Liver (tissue), 9 donors: Measurements from ENCODE around the gene C4orf54. TPM values are rescaled to one million over a fixed set of nuclear protein-coding genes. Genes with fewer than 3 reads are reported as not detected.

Experiments
- DNase-seq: peaks from one replicate; pipeline ENCODE4 v3.0.0-alpha.2; 2017; ENCODE audit warnings: low spot score
- H3K27ac ChIP-seq, 2 donors: one replicate each; pipeline ENCODE4 v1.7.0; 2013; ENCODE audit warnings: inconsistent platforms in 2 of 2, low read length in 2 of 2, control low read depth in 1 of 2, low read depth in 1 of 2, mild to moderate bottlenecking in 1 of 2
- H3K27me3 ChIP-seq, 4 donors: one replicate each; pipeline versions ENCODE4 v1.6.1 to v1.7.0; 2013; ENCODE audit warnings: low read length in 3 of 4, inconsistent platforms in 1 of 4, mild to moderate bottlenecking in 1 of 4, moderate library complexity in 1 of 4; ENCODE audit not compliant: control insufficient read depth in 4 of 4, insufficient read depth in 4 of 4
- H3K36me3 ChIP-seq, 4 donors: one replicate each; pipeline versions ENCODE4 v1.6.1 to v1.7.0; 2013; ENCODE audit warnings: low read length in 3 of 4, mild to moderate bottlenecking in 3 of 4, low read depth in 1 of 4, moderate library complexity in 1 of 4; ENCODE audit not compliant: control insufficient read depth in 4 of 4, insufficient read depth in 3 of 4
- H3K4me1 ChIP-seq, 4 donors: one replicate each; pipeline versions ENCODE4 v1.6.1 to v1.7.0; 2013; ENCODE audit warnings: low read length in 3 of 4, mild to moderate bottlenecking in 3 of 4, moderate library complexity in 1 of 4; ENCODE audit not compliant: control insufficient read depth in 4 of 4, insufficient read depth in 4 of 4
- H3K4me3 ChIP-seq, 3 donors: one replicate each; pipeline versions ENCODE4 v1.6.1 to v1.7.0; 2013; ENCODE audit warnings: low read length in 3 of 3, control low read depth in 1 of 3, low read depth in 1 of 3, mild to moderate bottlenecking in 1 of 3
- H3K9ac ChIP-seq, 2 donors: one replicate each; pipeline ENCODE4 v1.7.0; 2013; ENCODE audit warnings: low read length in 2 of 2, mild to moderate bottlenecking in 2 of 2, moderate library complexity in 2 of 2, control low read depth in 1 of 2, low read depth in 1 of 2
- H3K9me3 ChIP-seq, 4 donors: one replicate each; pipeline versions ENCODE4 v1.6.1 to v1.7.0; 2013; ENCODE audit warnings: low read length in 3 of 4; ENCODE audit not compliant: control insufficient read depth in 4 of 4
- ATF3 ChIP-seq: IDR thresholded peaks from 2 replicates; pipeline ENCODE4 v1.6.1; 2016; ENCODE audit warnings: antibody characterized with exemption
- EGR1 ChIP-seq, 2 donors: IDR thresholded peaks; 2 replicates each; pipeline ENCODE4 v1.6.1; 2016 to 2018; ENCODE audit warnings: antibody characterized with exemption in 2 of 2, low read depth in 2 of 2
- FOXA1 ChIP-seq: IDR thresholded peaks from 2 replicates; pipeline ENCODE4 v1.6.1; 2016; ENCODE audit warnings: antibody characterized with exemption
- FOXA2 ChIP-seq: IDR thresholded peaks from 2 replicates; pipeline ENCODE4 v1.6.1; 2016; ENCODE audit warnings: antibody characterized with exemption
- GABPA ChIP-seq, 2 donors: IDR thresholded peaks in 1 of 2; conservative IDR thresholded peaks in 1 of 2; 2 replicates each; pipeline ENCODE4 v1.6.1; 2016; ENCODE audit warnings: antibody characterized with exemption in 2 of 2, mild to moderate bottlenecking in 1 of 2, moderate library complexity in 1 of 2
- HNF4A ChIP-seq, 2 donors: conservative IDR thresholded peaks; 2 replicates each; pipeline ENCODE4 v1.6.1; 2016; ENCODE audit warnings: antibody characterized with exemption in 2 of 2, mild to moderate bottlenecking in 2 of 2
- HNF4G ChIP-seq: IDR thresholded peaks from 2 replicates; pipeline ENCODE4 v1.6.1; 2016; ENCODE audit warnings: antibody characterized with exemption
- NR2F2 ChIP-seq: IDR thresholded peaks from 2 replicates; pipeline ENCODE4 v1.6.1; 2016; ENCODE audit warnings: antibody characterized with exemption
- RAD21 ChIP-seq, 2 donors: IDR thresholded peaks; 2 replicates each; pipeline ENCODE4 v1.6.1; 2016; ENCODE audit warnings: antibody characterized with exemption in 2 of 2, mild to moderate bottlenecking in 2 of 2
- RXRA ChIP-seq, 2 donors: IDR thresholded peaks; 2 replicates each; pipeline ENCODE4 v1.6.1; 2017 to 2018; ENCODE audit warnings: antibody characterized with exemption in 2 of 2, mild to moderate bottlenecking in 1 of 2
- TAF1 ChIP-seq: conservative IDR thresholded peaks from 2 replicates; pipeline ENCODE4 v1.6.1; 2016; ENCODE audit warnings: antibody characterized with exemption, mild to moderate bottlenecking
- WGBS: extraction: QIAGEN DNeasy Blood & Tissue Kit; methylation state at CpG from one replicate; pipeline ENCODE4 v1.1.7; 2013; 5-methylcytosine and 5-hydroxymethylcytosine counted together
- polyA plus RNA-seq, 2 donors: library from polyadenylated mRNA; stranded (reverse) in 1 of 2; unstranded in 1 of 2; fragments of 200-250 nt in 1 of 2; fragments of >200 nt in 1 of 2; fragmentation: Nextera tagmentation in 1 of 2; extraction: Ambion mirVana in 1 of 2; gene quantifications; one replicate each; pipeline versions ENCODE4 v1.2.1 to v1.2.3, GENCODE V29; 2013 to 2015
- total RNA-seq, 2 donors: library from RNA; depleted of rRNA; stranded (reverse); fragments of >200 nt; gene quantifications; one replicate each; pipeline ENCODE4 v1.2.3, GENCODE V29; 2014
- TF ChIP-seq, protein P1 (sequence below): IDR thresholded peaks from 2 replicates; pipeline ENCODE4 v1.6.1; 2016; ENCODE audit warnings: antibody characterized with exemption
- TF ChIP-seq, protein P2 (sequence below): fragments of 150-350 bp; IDR thresholded peaks from 2 replicates; pipeline ENCODE4 v1.5.1; 2017; ENCODE audit warnings: improper control_type of control experiment, low read depth, low read length; ENCODE audit not compliant: missing input control
- donor health status: healthy.
- donor health status: healthy.
- donor health status: healthy.
- donor health status: healthy.
- donor health status: healthy.

The C4orf54 gene
- total and polyA plus RNA-seq, 4 donors, result under 0.01 TPM; not detected in 3

DNA sequence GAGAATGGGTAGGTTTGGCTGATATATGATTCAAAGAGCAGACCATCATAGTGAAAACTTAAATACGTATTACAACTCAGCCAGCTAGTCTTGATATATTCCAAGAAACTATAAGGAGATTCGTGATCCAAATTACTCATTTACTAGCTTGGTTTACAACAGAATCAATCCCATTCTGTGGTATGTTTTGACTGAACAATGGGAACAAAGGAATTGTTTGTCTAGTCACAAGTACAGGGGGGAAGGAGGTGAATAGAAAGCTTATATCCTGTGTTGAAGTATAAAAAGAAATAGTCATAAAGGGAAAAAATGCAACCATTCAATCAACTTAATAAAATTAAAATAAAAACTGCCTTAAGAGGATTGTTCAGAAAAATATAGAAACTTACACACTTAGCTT is 17.0 kb downstream of the C4orf54 start:
- H3K9ac ChIP-seq, result no peak overlapping the region
- H3K4me3 ChIP-seq, result no peak overlapping the region
- no peak for DNase-seq
- H3K36me3 ChIP-seq, result no peaks in the 10 kb centered on the region
- no peaks in the 10 kb centered on the region for H3K9me3 ChIP-seq
- TF ChIP-seq RAD21 (IDR thresholded peaks at IDR 0.05) (no peak), TAF1 (no peak), FOXA2 (no peak), RXRA (IDR thresholded peaks at IDR 0.05) (no peak), NR2F2 (no peak), GABPA (IDR thresholded peaks at IDR 0.05 in 1 of 2, conservative IDR thresholded peaks at IDR 0.05 in 1 of 2) (no peak), HNF4G (no peak)
- TF ChIP-seq, protein P1, sequence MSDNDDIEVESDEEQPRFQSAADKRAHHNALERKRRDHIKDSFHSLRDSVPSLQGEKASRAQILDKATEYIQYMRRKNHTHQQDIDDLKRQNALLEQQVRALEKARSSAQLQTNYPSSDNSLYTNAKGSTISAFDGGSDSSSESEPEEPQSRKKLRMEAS, result no peak
- peaks cover 0 to 14% (median 6%) of the 10 kb centered on the region in 4 donors for H3K4me1 ChIP-seq
- H3K27me3 ChIP-seq, result no peaks in the 10 kb centered on the region
- 75% methylated on average over 2 of the region's 2 CpGs for WGBS
- no peak overlapping the region for H3K27ac ChIP-seq

GRCh38 chr4:99637174-99637573 is 20.5 kb downstream of the C4orf54 start:
- DNase-seq, result no peak
- H3K27ac ChIP-seq, result no peak overlapping the region
- H3K36me3 ChIP-seq, result no peaks in the 10 kb centered on the region
- 68% methylated on average over 5 of the region's 5 CpGs for WGBS
- H3K9me3 ChIP-seq, result no peaks in the 10 kb centered on the region
- no peak overlapping the region for H3K4me3 ChIP-seq
- no peak overlapping the region for H3K9ac ChIP-seq
- no peaks in the 10 kb centered on the region for H3K27me3 ChIP-seq
- no peaks in the 10 kb centered on the region for H3K4me1 ChIP-seq
- TF ChIP-seq NR2F2 (no peak), TAF1 (no peak), EGR1 (IDR thresholded peaks at IDR 0.05; ENCODE audit: low read depth in 2 of 2) (no peak), HNF4A (conservative IDR thresholded peaks at IDR 0.05) (no peak), FOXA2 (no peak), RXRA (IDR thresholded peaks at IDR 0.05) (no peak)

GRCh38 chr4:99636422-99636821 is 21.2 kb downstream of the C4orf54 start:
- Histone ChIP-seq H3K9me3 (no peaks in the 10 kb centered on the region), H3K36me3 (no peaks in the 10 kb centered on the region), H3K4me1 (no peaks in the 10 kb centered on the region), H3K27me3 (no peaks in the 10 kb centered on the region), H3K4me3 (no peak overlapping the region), H3K27ac (no peak overlapping the region), H3K9ac (no peak overlapping the region)
- 78% methylated on average over 2 of the region's 2 CpGs for WGBS
- TF ChIP-seq, protein P2, sequence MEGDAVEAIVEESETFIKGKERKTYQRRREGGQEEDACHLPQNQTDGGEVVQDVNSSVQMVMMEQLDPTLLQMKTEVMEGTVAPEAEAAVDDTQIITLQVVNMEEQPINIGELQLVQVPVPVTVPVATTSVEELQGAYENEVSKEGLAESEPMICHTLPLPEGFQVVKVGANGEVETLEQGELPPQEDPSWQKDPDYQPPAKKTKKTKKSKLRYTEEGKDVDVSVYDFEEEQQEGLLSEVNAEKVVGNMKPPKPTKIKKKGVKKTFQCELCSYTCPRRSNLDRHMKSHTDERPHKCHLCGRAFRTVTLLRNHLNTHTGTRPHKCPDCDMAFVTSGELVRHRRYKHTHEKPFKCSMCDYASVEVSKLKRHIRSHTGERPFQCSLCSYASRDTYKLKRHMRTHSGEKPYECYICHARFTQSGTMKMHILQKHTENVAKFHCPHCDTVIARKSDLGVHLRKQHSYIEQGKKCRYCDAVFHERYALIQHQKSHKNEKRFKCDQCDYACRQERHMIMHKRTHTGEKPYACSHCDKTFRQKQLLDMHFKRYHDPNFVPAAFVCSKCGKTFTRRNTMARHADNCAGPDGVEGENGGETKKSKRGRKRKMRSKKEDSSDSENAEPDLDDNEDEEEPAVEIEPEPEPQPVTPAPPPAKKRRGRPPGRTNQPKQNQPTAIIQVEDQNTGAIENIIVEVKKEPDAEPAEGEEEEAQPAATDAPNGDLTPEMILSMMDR, result no peak
- TF ChIP-seq TAF1 (no peak), ATF3 (no peak), NR2F2 (no peak), FOXA1 (no peak), FOXA2 (no peak)
- no peak for DNase-seq
